ENCODE data around the gene ANKRD52. TPM values are rescaled to one million over a fixed set of nuclear protein-coding genes. Genes with fewer than 3 reads are reported as not detected.
"Not testable (repeated sequence)": the region's sequence is repeated elsewhere in the genome, so short reads cannot be mapped to it uniquely, and the experiment has no call there.

ANKRD52 gene
- polyA plus RNA-seq, 2 of the 4 experiments (the other 2 are of a cell fraction): 26.1 to 48.7 TPM

DNA sequence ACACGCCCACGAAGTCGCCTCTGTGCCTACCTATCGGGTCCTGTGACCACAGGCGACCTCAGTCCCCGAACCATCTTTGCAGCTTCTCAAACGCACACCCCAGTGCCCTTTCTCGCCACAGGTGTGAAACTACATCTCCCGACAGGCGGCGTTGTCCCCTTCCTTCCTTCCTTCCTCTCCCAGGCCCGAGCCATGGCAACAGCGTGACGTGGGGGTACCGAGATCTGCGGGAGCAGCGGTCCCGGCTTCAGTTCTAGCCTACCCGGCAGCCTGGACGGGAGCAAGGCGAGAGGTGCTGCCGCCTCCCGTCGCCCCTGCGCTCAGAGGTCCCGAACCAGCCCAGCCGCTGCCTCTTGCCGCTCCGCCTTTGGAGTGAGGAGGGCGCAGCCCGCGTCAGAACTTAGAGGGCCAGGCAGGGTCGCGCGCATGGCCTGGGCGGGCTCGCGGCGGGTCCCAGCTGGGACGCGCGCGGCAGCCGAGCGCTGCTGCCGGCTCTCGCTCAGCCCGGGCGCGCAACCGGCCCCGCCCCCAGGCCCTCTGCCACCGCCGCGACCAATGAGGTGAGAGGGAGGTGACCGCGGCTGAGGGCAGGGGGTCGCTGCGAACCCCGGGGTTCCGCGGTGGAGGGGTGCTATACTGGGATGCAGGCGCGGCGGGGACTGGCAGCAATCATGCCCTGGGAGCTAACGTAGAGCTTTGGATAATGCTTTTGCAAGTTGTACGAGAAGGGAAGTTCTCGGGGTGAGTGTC, 8.7 kb upstream of the ANKRD52 start, which contains the start of gene COQ10A (continued):
- TF ChIP-seq, protein P1, sequence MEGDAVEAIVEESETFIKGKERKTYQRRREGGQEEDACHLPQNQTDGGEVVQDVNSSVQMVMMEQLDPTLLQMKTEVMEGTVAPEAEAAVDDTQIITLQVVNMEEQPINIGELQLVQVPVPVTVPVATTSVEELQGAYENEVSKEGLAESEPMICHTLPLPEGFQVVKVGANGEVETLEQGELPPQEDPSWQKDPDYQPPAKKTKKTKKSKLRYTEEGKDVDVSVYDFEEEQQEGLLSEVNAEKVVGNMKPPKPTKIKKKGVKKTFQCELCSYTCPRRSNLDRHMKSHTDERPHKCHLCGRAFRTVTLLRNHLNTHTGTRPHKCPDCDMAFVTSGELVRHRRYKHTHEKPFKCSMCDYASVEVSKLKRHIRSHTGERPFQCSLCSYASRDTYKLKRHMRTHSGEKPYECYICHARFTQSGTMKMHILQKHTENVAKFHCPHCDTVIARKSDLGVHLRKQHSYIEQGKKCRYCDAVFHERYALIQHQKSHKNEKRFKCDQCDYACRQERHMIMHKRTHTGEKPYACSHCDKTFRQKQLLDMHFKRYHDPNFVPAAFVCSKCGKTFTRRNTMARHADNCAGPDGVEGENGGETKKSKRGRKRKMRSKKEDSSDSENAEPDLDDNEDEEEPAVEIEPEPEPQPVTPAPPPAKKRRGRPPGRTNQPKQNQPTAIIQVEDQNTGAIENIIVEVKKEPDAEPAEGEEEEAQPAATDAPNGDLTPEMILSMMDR (IDR thresholded peaks at IDR 0.05): peak; percentile 51
- peak; percentile 95 for TF ChIP-seq PHF8 (IDR thresholded peaks at IDR 0.05; ENCODE audit: borderline replicate concordance, low read depth)
- peak; percentile 96 for TF ChIP-seq POLR2A (IDR thresholded peaks at IDR 0.05; ENCODE audit: low read length)
- TF ChIP-seq KDM5A (IDR thresholded peaks at IDR 0.05): no peak
- TF ChIP-seq CHD2 (IDR thresholded peaks at IDR 0.05; ENCODE audit: low read length, partially characterized antibody): no peak

DNA sequence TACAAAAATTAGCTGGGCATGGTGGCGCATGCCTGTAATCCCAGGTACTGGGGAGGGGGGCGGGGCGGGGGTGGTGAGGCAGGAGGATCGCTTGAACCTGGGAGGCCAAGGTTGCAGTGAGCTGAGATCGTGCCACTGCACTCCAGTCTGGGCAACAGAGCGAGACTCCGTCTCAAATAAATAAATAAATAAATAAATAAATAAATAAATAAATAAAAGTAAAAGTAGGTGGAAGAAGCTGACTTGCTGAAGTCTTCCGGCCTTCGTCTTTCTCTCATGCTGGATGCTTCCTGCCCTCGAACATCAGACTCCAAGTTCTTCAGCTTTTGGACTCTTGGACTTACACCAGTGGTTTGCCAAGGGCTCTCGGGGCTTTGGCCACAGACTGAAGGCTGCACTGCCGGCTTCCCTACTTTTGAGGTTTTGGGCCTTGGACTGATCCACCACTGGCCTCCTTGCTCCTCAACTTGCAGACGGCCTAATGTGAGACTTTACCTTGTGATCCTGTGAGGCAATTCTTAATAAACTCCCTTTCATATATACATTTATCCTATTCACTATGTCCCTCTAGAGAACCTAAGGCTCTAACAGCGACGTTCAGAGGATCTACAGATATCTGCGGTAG, 8.0 kb upstream of the ANKRD52 start:
- peak; percentile 95 for TF ChIP-seq ZC3H11A (IDR thresholded peaks at IDR 0.05)
- Histone ChIP-seq H3K4me2 (peak overlapping the region; percentile 85), H3K4me3 (peak overlapping the region; percentile 47), H3K4me1 (peaks cover 27% of the 10 kb centered on the region), H3K27ac (peak overlapping the region; percentile 77 to 93)
- not testable (repeated sequence) for DNase-seq (ENCODE audit: low read depth in 1 of 2, low spot score in 1 of 2); H3K9me3 ChIP-seq; ATAC-seq; FAIRE-seq
- 55% methylated on average over 14 of the region's 16 CpGs for WGBS (ENCODE audit: missing lambda C conversion rate)
- ChIA-PET CTCF (interaction anchor here (0.6 to 9.8 kb wide), 23 partner anchors 9 to 198 kb away, joined by 3 to 146 read pairs (median 4); partner anchors contain the start of genes ANKRD52, PAN2, SMARCC2 and ZC3H10), POLR2A (interaction anchor here (0.6 to 2.2 kb wide), 11 partner anchors 9 to 422 kb away, joined by 3 to 16 read pairs (median 8); partner anchors contain the start of genes ANKRD52, CNPY2, PTGES3 and RNF41)

DNA sequence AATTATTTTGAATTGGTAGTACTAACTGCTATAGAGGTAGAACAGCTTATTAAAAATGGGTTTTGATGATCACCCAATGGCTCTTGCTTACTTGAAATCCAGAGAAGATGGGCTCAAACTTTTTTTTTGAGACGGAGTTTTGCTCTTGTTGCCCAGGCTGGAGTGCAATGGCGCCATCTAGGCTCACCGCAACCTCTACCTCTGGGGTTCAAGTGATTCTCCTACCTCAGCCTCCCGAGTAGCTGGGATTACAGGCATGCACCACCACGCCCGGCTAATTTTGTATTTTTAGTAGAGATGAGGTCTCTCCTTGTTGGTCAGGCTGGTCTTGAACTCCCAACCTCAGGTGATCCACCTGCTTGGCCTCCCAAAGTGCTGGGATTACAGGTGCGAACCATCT, 4.8 kb upstream of the ANKRD52 start:
- WGBS (ENCODE audit: missing lambda C conversion rate): 95% methylated on average over 7 of the region's 7 CpGs
- H3K4me3 ChIP-seq; ATAC-seq; H3K9me3 ChIP-seq; H3K4me2 ChIP-seq; DNase-seq (ENCODE audit: low read depth in 1 of 2, low spot score in 1 of 2); FAIRE-seq: not testable (repeated sequence)
- TF ChIP-seq, protein P1 (IDR thresholded peaks at IDR 0.05): 0 out of 3 replicates have a peak, but pooled peaks have one; percentile 22
- CTCF ChIA-PET: interaction anchor here (0.7 to 9.6 kb wide), 5 partner anchors 15 to 201 kb away, joined by 3 to 101 read pairs (median 8); partner anchors contain the start of gene SMARCC2
- Histone ChIP-seq H3K4me1 (peaks cover 43% of the 10 kb centered on the region), H3K27ac (peak overlapping the region in 1 of 2 experiments; percentile 86; a peak in 3 of 6 replicates)
- POLR2A ChIA-PET: interaction anchor here (0.6 kb wide), 1 partner anchor 25 kb away, joined by 13 read pairs; no protein-coding TSS in a partner anchor

DNA sequence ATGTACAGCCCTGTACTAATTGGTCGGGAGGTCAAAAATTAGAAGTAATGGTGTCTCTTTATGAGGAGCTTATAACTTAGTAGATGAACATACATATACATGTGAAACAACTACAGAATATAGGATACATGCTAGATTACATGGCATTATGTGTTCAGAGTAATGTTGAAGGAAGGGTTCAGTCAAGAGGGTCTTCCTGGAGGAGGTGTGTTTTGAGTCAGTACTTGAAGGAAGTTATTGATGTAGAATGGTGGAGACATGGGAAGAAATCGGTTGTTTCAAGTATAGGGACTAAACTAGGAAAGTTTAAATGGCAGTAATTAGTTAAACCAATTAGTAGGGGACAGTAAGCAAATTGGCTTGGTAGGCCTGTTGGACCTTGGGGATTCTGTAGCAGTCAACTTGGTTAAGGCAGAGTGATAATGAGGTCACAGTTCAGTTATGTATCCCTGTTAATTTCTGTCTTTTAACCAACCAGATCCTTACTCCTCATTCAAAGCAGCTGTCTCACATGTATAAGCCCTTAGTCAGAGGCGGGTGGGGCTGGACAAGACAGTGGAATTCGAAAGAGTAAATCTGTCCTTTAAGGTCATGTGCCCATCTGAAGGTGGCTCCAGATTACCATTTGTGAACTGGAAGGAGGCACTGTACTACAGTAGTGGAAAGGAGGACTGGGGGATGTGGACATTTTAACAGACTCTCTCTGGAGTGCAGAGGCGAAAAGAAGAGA, 3.5 kb upstream of the ANKRD52 start:
- POLR2A ChIA-PET: no interaction called here
- H3K27ac ChIP-seq: peak overlapping the region; percentile 82 to 86
- H3K9me3 ChIP-seq: no peaks in the 10 kb centered on the region
- FAIRE-seq (peak; percentile 79), ATAC-seq (peak; percentile 54 to 71), DNase-seq (ENCODE audit: low read depth in 1 of 2, low spot score in 1 of 2) (peak; percentile 85 to 95)
- 31% methylated on average over 5 of the region's 5 CpGs for WGBS (ENCODE audit: missing lambda C conversion rate)
- TF ChIP-seq ZFP36 (IDR thresholded peaks at IDR 0.05; ENCODE audit: borderline replicate concordance, partially characterized antibody) (peak; percentile 97), FOSL2 (IDR thresholded peaks at IDR 0.05) (no peak), FOSL2 (CRISPR knock-in tag; IDR thresholded peaks at IDR 0.05) (peak; percentile 85), CEBPB (IDR thresholded peaks at IDR 0.05) (no peak), PHF8 (IDR thresholded peaks at IDR 0.05; ENCODE audit: borderline replicate concordance, low read depth) (no peak), RARB (CRISPR knock-in tag; IDR thresholded peaks at IDR 0.05) (no peak), RAD21 (conservative IDR thresholded peaks at IDR 0.05 in 1 of 2, IDR thresholded peaks at IDR 0.05 in 1 of 2) (peak; percentile 21 to 23; a peak in 1 of 5 replicates), JUNB (IDR thresholded peaks at IDR 0.05) (0 out of 2 replicates have a peak, but pooled peaks have one; percentile 17), HOXB5 (CRISPR knock-in tag; IDR thresholded peaks at IDR 0.05) (peak; percentile 48; the same call in 1 of the 2 replicates), HOXB13 (CRISPR knock-in tag; IDR thresholded peaks at IDR 0.05; ENCODE audit: low read depth) (0 out of 2 replicates have a peak, but pooled peaks have one; percentile 37)
- TF ChIP-seq, protein P2, sequence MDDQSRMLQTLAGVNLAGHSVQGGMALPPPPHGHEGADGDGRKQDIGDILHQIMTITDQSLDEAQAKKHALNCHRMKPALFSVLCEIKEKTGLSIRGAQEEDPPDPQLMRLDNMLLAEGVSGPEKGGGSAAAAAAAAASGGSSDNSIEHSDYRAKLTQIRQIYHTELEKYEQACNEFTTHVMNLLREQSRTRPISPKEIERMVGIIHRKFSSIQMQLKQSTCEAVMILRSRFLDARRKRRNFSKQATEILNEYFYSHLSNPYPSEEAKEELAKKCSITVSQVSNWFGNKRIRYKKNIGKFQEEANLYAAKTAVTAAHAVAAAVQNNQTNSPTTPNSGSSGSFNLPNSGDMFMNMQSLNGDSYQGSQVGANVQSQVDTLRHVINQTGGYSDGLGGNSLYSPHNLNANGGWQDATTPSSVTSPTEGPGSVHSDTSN (IDR thresholded peaks at IDR 0.05): no peak
- TF ChIP-seq, protein P3, sequence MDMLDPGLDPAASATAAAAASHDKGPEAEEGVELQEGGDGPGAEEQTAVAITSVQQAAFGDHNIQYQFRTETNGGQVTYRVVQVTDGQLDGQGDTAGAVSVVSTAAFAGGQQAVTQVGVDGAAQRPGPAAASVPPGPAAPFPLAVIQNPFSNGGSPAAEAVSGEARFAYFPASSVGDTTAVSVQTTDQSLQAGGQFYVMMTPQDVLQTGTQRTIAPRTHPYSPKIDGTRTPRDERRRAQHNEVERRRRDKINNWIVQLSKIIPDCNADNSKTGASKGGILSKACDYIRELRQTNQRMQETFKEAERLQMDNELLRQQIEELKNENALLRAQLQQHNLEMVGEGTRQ (IDR thresholded peaks at IDR 0.05): peak; percentile 85
- TF ChIP-seq, protein P4, sequence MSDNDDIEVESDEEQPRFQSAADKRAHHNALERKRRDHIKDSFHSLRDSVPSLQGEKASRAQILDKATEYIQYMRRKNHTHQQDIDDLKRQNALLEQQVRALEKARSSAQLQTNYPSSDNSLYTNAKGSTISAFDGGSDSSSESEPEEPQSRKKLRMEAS (IDR thresholded peaks at IDR 0.05): peak; percentile 69
- H3K4me3 ChIP-seq: no peak overlapping the region
- H3K4me1 ChIP-seq: peaks cover 43% of the 10 kb centered on the region
- CTCF ChIA-PET: interaction anchor here (1.4 to 9.6 kb wide), 6 partner anchors 14 to 203 kb away, joined by 3 to 101 read pairs (median 12); partner anchors contain the start of gene SMARCC2
- peak overlapping the region; percentile 61 for H3K4me2 ChIP-seq

All from A549 (cell line).